GM13976 (cell line): Measurements from ENCODE around the gene GSTK1.
"Not testable (repeated sequence)": the region's sequence is repeated elsewhere in the genome, so short reads cannot be mapped to it uniquely, and the experiment has no call there.

Experiments used
- DNase-seq: peaks from one replicate; pipeline ENCODE4 v3.0.0; 2012; ENCODE audit warnings: low spot score
- in situ Hi-C: fragments of 300-500 bp; cut with MboI; formaldehyde crosslinking; loops from one replicate; pipeline ENCODE4 v1.12.0; 2022; ENCODE audit warnings: low sequenced_read_pairs, mixed read lengths, inconsistent platforms; ENCODE audit not compliant: unreplicated experiment
- TF ChIP-seq, protein P1 (sequence below): IDR thresholded peaks from 2 replicates; pipeline ENCODE4 v1.5.1; 2012; ENCODE audit warnings: borderline replicate concordance, mild to moderate bottlenecking; ENCODE audit not compliant: insufficient read depth; ENCODE audit errors: extremely low read depth, missing control alignments, control extremely low read depth

Gene GSTK1

DNA sequence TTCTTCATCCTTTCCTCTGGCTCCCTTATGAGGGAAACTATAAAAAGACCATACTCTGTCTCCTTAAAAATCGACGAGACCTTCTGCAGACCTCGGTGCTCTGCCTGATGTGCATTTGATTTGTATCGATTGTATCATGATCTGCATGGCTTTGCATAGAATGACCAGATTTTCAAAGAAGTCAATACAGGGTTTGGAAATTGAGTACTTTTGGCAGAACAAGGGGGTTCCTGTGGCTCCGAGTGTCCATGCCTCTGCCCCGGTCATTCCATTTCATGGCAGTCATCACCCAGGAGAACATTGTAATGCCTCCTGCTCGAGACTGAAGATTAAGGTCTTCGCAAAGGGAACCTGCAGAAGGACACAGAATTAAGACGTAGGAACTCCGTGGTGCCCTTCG, 25.6 kb downstream of the GSTK1 start:
- in situ Hi-C loops, result no loop called here
- no peak for DNase-seq
- TF ChIP-seq, protein P1, sequence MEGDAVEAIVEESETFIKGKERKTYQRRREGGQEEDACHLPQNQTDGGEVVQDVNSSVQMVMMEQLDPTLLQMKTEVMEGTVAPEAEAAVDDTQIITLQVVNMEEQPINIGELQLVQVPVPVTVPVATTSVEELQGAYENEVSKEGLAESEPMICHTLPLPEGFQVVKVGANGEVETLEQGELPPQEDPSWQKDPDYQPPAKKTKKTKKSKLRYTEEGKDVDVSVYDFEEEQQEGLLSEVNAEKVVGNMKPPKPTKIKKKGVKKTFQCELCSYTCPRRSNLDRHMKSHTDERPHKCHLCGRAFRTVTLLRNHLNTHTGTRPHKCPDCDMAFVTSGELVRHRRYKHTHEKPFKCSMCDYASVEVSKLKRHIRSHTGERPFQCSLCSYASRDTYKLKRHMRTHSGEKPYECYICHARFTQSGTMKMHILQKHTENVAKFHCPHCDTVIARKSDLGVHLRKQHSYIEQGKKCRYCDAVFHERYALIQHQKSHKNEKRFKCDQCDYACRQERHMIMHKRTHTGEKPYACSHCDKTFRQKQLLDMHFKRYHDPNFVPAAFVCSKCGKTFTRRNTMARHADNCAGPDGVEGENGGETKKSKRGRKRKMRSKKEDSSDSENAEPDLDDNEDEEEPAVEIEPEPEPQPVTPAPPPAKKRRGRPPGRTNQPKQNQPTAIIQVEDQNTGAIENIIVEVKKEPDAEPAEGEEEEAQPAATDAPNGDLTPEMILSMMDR, result no peak

DNA sequence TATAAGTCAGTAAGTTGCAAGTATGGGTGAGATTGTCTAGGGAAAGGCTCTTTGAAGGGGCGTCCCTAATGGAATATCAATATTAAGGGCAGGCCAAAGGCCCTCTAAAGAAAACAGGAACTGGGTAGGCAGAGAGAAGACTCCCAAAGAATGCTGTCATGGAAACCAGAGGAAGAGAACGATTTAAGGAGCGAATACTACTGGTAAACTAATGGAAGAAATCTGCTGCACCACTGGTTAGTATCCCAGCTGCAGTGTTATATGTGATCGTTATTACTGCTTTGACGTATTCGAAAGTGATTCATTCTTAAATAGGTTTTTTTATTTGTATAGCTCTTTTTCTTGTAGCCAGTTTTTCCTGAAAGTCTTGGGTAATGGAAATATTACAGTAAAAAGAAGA, 26.2 kb downstream of the GSTK1 start:
- no peak for DNase-seq
- TF ChIP-seq, protein P1, result no peak
- in situ Hi-C loops, result no loop called here

DNA sequence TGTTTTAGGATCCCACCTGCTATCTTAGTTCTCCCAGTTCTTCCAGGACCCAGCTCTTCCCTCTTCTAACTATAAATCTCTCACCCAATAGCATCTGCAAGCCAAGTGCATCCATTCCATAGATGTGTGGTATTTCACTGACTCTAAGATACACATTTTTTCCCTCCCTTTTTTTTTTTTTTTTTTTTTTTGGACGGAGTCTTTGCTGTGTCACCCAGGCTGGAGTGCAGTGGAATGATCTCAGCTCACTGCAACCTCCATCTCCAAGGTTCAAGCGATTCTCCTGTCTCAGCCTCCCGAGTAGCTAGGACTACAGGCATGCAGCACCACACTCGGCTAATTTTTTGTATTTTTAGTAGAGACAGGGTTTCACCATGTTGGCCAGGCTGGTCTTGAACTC, 26.6 kb downstream of the GSTK1 start:
- in situ Hi-C loops, DNase-seq: not testable (repeated sequence)

DNA sequence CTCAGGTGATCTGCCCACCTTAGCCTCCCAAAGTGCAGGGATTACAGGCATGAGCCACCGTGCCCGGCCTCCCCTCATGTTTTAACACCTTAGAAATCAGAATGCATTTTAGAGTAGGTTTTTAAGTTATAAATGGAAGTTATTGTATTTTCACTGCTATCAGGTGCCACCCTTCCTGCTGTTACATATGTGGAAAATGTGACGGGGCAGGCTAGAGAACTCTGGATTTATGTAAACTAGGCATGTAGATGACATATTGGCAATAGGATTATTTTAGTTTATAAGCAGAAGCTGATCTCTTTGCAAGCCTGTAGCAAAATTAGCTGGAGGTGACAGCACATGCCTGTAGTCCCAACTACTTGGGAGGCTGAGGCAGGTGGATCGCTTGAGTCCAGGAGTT, 27.1 kb downstream of the GSTK1 start:
- in situ Hi-C loops, result no loop called here
- TF ChIP-seq, protein P1, result no peak
- DNase-seq, result no peak

DNA sequence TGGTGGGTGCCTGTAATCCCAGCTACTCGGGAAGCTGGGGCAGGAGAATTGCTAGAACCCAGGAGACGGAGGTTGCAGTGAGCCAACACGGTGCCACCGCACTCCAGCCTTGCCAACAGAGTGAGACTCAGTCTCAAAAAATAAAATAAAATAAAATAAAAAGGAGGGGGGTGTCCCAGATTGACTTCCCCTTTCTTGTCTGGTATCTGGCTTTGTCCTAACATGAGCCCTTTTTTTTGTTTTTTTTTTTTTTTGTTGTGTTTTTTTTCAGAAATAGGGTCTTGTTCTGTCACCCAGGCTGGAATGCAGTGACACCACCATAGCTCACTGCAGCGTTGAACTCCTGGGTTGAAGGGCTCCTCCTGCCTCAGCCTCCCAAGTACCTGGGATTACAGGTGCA, 29.6 kb downstream of the GSTK1 start:
- TF ChIP-seq, protein P1, result no peak
- DNase-seq, result no peak
- in situ Hi-C loops, result no loop called here

DNA sequence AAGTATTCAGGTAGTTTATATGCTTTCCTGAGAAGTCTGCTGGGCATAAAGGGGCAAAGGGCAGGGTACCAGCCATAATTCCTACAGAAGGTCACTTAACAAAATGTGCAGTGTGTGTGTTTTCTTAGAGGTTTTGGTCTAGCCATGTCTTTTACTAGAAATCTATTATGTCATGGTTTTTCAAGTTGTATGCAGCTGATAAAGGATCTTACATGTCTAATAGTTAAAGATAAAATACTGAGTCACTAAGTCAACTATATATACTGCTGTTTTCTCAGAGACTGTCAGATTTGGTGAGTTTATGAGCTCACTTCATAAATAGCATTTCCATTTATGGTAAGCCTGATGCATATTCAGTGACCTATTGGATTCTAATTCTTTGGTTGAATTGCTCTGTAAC, 32.6 kb downstream of the GSTK1 start:
- DNase-seq, result no peak
- in situ Hi-C loops, result no loop called here
- TF ChIP-seq, protein P1, result no peak

DNA sequence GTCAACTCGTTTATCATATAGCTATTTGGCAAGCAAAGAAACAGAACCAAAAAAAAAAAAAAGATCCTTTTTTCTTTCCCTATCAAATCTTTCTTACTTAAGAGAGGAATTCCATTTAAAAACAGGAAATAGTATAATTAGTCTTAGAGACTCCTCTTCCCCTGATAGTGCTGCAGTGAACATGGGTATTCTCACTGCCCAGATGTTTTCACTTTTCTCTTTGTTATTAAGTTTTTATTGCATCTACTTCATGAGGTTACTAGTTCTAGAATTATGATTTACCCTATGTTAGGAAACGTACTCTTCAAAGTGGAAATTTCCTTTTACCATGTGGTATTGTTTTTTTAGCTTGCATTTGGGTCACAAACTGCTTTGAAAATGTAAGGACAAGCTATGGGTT, 33.4 kb downstream of the GSTK1 start:
- DNase-seq, result no peak
- in situ Hi-C loops, result no loop called here
- TF ChIP-seq, protein P1, result no peak
